Non-pigmented ciliary epithelial cell (primary cell): ENCODE measurements around the gene RND3.
A peak's percentile ranks its signal among the peaks of the same experiment; 100 is the strongest.

Experiments used
- DNase-seq: peaks from one replicate; pipeline ENCODE4 v3.0.0-alpha.2; 2010; ENCODE audit warnings: low read depth

RND3 gene

DNA sequence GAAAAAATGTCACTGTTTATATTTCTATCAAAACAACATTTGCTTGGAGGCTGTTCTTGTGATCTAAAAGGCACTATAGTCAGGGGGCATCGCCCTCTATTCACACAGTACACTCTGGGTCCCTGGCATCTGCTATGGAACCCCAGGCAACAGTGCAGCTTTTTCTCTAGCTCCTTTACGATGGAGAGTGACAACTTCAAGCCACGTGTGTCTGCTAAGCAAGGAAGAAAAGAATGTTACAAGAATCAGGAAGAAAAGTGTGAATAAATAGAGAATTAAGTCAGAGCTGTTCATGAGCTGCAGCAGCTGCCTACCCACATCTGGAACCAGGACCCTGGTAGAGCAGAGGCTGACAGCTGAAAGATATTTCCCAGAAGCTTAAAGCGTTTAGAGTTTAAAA lies 11.2 kb downstream of the RND3 start:
- no peak for DNase-seq

DNA sequence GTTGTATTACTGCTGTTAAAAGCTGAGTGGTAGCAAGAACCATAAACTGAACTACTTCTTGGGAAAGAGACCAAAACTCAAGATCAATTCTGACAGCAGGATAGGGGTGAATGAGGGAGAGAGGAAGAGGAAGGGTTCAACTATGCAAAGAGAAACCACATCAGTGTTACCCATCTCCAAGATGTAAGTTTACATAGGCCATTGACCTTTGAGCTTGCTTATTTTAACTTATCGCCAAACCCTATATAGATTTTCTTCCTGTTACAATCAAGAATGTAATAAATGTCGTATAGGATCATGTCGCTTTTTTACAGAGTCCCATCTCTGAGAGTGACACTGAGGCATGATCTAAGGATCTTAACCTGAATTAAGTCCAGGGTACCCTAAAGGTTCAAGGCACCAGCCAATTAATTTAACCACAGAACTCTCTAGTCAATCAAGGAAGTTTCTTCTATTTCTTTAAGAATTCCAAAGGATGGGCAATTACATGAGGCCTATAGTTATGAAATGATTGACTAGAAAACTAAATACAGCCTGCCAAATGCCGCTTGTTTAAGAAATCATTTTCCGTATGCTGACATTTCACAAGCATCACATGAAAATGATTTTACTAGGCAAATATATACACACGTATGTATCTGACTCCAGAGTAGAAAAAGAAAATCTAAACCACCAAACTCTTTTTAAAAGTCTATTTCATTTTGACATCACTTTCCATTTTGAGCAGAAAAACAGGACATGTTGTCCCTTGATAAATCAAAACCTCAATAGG lies 11.8 kb downstream of the RND3 start:
- no peak for DNase-seq

DNA sequence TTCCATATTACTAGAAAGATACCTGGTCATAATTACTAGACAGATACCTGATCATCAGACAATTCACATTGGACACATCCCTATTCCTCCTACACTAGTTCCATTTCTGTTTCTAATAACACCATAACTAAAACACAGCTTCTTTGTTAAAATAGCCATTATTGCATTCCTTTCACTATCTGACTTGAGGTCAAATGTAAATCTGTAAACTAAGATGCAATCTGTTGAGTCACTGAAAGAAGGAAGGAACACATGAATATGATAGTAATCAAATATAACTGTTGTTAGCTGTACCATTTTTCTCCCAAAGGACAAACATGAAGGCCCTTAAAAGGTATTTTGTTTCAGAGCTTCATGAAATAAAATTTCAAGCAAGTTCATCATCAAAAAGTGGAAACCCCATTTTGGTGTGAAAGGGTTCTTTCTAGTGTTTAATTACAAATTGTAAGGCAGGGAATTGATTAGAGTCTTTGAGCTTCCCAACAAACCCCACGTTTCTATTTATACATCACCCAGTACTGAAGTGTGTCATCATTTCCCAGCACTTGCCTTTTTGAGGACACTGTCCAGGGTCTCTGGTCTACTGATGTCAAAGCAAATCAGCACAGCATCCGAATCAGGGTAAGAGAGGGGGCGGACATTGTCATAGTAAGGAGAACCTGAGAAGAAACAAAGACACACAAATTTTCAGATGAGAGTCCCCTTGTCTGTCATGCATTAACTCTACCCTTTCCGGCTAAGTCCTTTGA lies 13.0 kb downstream of the RND3 start:
- DNase-seq, result no peak

DNA sequence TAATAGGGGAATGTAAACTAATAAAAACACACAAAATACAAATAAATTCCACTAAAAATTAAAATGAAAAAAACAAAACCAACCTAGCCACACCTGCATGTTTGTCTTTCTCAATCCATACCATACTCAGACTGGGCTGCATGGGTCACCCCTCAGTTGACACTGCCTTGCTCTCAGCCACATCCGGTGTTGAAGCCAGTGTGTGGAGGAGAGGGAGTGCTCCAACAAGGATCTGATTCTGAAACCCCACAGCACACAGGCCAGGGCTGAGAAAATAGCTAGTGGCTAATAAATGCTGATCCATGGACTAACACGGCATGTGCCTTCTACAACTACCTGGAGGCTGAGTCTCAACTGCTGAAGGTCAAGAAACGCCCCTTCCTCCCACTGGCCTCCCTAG lies 13.7 kb downstream of the RND3 start:
- no peak for DNase-seq

DNA sequence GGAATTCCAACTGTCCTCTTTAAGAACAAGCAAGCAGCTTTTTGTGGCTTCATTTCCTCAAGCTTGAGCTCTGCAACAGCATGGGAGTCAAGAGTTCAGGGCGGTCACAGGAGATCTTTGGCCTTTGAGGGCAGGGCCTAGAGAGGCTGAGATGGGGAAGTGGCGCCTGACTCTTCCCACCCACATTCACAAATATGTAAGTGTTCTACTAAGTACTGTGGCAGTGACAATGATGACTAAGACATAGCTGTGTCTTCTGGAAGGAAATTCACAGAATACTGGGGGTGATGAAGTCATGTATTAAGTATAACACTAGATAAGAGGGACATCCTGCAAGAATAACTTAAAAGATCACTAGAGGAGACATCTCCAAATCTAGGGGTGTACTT lies 15.0 kb downstream of the RND3 start:
- peak; percentile 88 for DNase-seq

DNA sequence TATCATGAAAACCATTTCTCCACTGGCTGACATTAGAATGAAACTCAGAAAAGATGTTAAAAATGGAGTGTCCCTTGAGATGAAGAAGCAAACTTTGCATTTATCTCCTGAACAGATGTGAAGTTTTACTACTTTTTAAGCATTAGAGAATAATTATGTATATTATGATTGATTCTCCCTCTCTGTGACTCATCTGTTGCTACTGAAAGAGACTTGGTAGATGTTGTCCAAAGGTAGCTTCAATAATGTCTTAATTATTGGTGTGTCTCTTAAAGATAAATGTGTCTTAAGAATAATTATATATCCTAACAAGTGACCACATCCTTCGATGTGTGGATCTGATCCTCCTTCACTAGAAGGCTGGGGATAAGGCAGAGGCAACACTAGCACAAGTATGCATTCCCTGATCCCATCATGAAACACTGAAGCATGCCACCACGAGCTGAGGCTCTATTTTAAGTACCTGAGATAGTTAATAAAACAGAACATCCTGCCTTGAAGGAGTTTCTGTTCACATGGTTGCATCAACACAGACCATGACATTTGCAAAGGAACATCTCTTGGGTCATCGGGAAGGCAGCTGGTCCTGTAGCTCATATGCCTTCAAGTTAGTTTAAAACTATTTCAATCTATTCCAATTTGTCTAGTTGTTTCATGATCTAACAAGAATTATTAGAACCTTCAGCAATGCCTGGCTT lies 15.5 kb downstream of the RND3 start:
- no peak for DNase-seq

DNA sequence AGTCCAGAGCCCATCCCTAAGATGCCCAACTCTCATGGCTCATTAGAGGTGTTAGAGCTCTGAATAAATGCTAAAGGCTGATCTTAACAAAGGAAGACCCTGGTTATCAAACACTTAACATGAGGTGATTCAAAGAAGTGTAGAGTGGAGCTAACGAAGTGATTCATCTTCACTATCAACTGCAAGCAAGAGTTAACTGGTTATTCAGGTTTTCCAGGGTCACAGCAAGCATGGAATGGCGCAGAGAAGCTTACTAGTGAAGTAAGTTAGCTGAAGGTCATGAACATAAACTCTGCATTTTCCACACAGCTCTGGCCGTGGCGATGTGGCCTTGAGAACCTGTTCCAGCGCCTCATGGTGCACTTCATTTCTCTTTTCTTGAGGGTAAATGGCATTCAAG lies 17.0 kb downstream of the RND3 start:
- DNase-seq, result no peak

DNA sequence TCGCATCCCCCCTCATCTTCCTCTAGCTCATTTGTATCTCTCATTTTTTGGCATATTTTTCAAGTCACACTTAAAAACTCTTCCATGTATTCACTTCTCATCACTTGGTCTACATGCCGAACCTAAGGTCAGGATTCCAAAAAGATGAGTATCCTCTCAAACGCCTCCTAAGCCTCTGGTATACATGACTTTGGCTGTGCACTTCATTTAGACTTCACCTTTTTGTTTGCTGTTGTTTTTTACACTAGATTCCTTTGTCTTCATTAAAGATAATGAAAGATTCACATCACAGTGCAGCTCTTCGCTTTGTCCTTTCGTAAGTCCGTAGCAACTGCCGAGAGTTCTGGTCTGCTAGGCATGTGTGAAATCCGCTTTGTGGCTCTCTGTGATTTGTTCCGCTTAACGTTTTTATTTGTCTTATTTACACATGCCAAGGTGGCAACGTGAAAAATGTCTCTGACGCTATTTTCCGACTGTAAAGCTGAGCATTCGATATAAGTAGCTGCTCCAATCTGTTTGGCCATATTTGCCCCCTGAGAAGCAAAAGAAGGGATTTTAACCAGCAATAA lies 17.7 kb downstream of the RND3 start:
- DNase-seq, result no peak

DNA sequence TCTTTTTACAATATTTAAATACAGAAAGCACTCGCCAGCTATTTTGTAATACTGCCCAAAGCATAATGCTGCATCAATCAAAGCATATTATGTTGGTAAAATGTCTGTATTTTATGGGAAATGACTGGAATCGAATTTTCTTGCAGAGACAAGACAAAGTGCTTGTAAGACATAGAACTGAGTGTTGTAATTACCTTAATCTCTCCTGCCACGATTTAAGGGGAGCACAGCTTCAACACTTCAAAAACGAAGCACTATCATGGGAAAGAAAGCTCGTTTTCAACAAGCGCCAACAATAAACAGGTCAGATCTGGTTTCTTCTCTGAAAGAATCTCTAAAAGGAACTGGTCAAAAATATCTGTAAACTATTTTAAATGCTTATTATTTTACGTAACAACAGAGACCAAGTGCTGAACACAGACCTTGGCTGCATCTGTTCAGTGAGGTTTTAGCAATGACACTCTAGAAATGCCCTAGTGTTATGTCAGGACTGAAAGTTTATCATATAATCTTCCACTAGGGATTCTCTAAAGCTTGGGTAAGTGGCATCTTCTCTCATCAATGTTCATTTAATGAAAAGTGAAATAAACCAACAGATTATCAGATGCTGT lies 19.0 kb downstream of the RND3 start:
- DNase-seq, result no peak

DNA sequence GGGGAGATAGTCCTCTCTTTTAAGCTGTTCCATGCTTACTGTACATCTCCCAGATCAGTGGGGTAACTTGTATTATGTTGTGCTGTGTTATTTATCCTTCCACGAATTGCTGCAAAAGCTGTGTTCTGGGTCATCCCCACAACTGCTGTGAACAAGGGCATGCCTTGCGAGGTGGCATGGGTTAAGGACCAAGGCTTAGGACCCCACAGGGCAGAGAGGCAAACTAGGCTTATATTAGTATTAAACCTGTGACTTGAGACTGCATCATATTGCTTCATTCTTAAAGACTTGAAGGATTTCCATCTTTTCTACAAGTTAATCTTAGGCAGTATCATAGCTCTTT lies 19.9 kb downstream of the RND3 start:
- DNase-seq, result no peak

DNA sequence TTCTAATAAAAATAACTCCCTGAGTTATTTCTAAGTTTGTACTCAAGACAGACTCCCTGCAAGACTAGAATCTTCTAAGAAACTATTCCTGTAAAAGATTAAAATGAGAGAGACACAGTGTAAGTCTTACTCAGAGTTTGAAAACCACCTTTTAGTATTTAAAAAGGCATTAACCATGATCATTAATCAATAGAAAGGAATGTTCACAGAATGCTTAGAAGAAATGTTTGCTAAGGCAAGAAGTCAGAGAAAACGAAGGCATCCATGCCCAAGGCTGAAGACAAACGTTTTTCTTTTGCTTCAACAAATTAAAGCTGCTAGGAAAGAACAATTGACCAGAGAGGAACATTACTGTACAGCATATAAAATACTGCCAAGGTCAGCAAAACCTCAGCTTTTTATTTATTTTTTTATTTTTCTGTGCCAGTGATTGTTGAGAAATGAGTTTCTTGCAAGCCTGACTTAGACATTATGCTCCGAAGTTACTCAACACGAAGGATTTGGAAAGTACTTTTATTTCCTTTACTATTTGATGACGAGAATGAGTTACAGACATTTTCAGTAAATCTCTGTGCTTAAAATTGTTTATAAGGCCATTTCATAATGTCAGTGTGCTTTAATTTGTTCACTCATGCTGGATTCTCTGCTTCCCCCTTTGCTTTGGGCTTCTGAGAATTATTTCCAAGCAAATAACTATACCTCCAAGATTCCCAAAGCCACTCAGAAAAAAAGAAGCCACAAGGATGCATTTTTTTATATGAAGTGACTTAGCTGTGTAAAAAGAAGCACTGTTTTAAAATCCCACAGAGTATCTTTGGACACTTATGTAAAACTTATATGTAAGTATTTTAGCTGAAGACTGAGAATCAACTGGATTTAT lies 20.5 kb downstream of the RND3 start:
- DNase-seq, result no peak

DNA sequence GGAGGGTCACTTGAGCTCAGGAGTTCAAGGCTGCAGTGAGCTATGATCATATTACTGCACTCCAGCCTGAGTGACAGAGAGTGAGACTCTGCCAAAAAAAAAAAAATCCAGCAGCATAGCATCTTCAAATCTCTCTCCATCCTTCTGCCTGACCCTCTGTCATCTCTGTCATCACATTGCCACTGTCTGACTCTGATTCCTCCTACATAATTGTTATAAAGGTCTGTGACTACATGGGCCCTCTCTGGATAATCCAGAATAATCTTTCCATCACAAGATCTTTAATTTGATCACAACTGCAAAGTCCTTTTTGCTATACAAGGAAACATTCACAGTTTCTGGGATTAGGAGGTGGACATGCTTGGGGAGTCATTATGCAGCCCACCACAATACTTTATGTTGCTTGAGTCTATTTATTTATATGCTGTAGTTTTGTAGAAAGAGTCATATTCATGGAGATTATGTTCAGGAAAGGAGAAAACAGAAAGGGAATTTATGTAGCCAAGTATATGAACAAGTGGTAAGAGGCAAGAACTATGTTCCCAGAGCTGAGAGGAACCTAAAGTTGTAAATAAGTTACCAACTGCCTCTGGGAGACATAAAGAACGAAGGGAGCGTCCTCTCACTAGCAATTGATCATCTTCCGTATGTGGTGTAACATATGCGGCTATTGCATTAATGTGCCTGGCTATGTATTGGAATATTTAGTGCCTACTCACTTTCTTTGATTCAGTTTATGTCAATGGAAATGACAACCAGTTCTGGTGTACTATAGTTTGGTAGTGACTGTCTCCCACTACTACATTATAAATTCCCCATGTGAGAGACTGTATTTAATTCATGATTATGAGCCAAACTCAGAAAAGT lies 21.5 kb downstream of the RND3 start:
- DNase-seq, result no peak

DNA sequence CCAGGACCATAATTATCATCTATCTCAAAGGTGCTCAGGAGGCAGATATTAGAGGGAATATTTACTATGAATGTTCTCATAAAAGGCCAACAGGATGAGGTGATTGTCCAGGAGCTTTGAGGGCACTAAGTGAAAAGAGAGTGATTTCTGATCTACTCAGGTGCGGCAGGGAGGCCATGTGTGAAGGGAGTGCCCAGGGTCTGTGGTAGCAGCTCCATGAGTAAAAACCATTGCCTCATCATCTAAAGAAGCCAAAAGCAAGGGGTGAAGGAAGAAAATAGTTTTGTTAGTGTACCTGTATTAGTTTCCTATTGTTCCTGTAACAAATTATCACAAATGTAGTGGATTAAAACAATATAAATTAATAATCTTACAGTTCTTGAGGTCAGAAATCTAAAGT lies 22.5 kb downstream of the RND3 start:
- no peak for DNase-seq

DNA sequence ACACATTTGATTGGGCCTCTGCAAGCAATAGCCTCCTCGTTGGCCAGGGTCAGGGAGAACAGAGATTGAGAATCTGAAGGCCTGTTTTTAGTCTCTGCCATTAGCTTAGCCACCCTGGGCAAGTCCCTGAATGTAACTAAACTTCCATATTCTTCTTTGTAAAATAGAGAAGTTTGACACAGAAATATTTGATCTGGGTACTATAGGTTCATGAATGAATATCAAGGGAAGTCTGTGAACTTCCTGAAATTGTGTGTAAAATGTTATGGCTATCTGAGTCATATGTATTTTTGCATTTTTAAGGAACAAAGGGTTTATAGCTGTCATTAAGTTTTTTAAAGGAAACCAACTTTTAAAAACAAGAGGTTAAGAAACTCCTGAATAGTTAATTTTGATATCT lies 23.2 kb downstream of the RND3 start:
- no peak for DNase-seq

DNA sequence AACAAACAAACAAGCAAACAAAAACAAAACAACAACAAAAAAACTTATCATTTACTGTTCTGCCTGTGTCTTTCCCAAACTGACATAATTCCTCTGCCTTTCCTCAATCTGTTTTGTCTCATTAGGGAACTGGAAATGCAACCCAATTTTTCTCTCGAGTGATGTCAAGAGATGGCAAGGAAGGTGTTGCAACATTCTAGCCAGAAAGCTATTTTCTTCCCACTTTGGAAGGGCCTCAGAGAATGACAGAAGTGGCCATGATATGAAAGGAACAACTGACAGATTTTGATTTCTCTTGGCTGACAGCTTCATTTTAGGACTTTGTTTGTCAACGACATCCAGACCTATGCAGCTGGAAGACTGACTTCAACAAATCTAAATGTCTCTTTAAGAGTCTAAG lies 24.7 kb downstream of the RND3 start:
- DNase-seq, result no peak

DNA sequence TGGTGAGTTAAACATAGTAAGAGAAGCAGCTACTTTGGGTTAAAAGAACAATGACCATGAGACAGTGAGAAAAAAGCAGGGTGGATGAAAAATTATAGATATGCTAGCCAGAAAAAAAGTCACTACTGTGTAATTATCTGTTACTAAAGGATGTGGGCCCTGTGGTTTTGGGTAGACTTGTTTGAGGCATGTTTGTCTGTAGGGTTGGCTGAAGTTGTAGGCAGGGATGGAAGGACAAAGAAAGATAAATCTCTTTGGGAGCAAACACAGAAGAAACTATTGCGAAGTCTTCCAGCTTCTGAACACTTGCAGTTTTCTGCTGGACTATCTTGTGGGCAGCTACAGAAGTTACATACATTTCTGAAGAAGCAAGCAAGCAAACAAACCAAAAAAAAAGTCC lies 28.2 kb downstream of the RND3 start:
- DNase-seq, result no peak

DNA sequence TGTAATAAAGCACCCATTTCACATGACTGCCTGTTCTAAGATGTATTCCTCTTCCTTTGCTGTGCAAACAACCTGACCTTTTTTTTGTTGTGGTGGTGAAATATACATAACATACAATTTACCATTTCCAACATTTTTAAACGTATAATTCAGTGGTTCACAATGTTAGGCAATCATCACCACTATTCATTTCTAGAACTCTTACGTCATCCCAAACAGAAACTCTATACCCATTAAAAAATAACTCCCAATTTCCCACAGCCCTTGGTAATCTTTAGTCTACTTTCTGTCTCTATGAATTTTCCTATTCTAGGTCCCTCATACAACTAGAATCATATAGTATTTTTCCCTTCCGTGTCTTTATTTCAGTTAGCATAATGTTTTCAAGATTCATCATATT lies 36.7 kb downstream of the RND3 start:
- no peak for DNase-seq

DNA sequence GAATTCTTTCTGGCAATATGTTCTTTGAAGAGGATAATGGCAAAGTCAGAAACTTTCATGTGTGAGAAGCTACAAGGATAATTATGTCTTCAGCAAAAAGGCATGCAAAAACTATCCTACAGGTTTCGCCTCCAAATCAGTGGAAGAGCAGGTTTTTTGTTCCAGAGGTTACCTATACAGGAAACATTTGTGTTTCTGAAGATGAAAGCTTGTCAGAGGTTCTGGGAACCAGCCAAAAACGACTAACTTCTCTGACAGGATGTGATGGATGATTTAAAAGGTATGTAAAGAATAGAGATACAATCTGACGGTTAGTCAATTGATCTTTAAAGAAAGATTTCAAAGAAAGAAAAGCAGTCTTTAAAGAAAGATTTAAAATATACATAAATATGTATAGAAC lies 37.6 kb downstream of the RND3 start:
- DNase-seq, result no peak

DNA sequence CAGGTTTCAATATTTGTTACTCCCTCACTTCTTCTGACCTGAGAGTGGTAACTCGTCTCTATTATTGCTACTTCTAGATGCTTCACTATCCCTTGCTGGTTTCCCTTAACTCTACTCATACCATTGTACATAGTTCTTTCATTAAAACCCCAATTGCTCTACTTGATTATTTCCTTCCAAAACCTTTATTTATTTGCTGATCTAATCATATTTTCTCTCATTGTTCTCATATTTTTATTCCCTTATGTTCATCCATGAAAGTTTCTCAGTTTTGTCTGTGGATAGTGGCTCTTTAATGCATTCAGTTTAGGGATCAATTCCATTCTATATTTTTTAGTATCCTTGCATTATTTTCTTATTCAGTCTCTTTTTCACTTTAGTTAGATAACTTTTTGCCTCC lies 42.1 kb downstream of the RND3 start:
- DNase-seq, result no peak

DNA sequence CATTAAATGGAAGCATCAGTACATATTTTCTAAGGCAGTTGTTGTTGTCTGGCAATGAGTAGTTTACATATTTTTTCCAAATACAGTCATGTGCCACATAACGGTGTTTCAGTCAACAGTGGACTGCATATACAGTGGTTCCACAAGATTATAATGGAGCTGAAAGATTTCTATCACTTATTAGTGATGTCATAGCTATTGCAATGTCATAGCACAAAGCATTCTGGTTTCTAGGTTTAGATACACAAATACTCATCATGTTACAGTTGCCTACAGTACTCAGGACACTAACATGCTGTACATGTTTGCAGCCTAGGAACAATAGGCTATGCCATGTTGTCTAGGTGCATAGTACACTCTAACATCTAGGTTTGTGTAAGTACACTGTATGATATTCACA lies 45.0 kb downstream of the RND3 start:
- no peak for DNase-seq

DNA sequence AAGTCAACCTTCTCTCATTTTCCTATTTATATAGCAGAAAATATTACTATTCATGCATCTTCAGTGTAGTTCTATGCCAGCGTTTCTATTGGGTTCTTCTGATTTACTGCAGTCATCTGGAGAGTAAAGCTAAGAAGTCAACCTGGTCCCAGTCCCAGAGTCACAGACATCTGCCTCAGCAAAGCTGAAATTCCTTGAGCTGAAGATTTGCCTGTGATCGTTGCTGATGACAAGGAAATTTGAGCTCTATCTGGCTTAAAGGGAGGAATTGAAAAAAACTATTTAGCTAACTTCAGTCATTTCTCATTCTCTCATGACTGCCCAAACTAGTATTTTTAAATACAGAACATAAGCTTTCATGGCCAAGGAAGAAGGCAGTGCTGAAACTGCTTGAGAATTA lies 45.7 kb downstream of the RND3 start:
- DNase-seq, result no peak
